KMS-11 (cell line): Measurements from ENCODE around the gene RAB11FIP3.
A peak's percentile ranks its signal among the peaks of the same experiment; 100 is the strongest.

Source experiments
- H2AFZ ChIP-seq: fragments of 200-600 bp; sonication (generic); 2 replicates; pipeline ENCODE4 v1.6.1; 2016; ENCODE audit warnings: antibody characterized with exemption, mixed run types, low read depth
- H3K27ac ChIP-seq: fragments of 200-600 bp; sonication (generic); 2 replicates; pipeline ENCODE4 v1.6.1; 2016; ENCODE audit warnings: mild to moderate bottlenecking, mixed run types
- H3K27me3 ChIP-seq: fragments of 200-600 bp; sonication (generic); 2 replicates; pipeline ENCODE4 v1.6.1; 2017; ENCODE audit warnings: mild to moderate bottlenecking, low read depth, mixed run types, moderate library complexity; ENCODE audit not compliant: insufficient read depth
- H3K36me3 ChIP-seq: fragments of 200-600 bp; sonication (generic); 2 replicates; pipeline ENCODE4 v1.6.1; 2017; ENCODE audit warnings: mild to moderate bottlenecking, mixed run types; ENCODE audit not compliant: insufficient read depth
- H3K4me1 ChIP-seq: fragments of 200-600 bp; sonication (generic); 2 replicates; pipeline ENCODE4 v1.6.1; 2016; ENCODE audit warnings: mild to moderate bottlenecking, low read depth, mixed run types; ENCODE audit not compliant: poor library complexity, severe bottlenecking
- H3K4me2 ChIP-seq: fragments of 200-600 bp; sonication (generic); 2 replicates; pipeline ENCODE4 v1.7.0; 2016; ENCODE audit warnings: mild to moderate bottlenecking, mixed run types
- H3K4me3 ChIP-seq: fragments of 200-600 bp; sonication (generic); IDR thresholded peaks from 2 replicates; pipeline ENCODE4 v1.6.1; 2017; ENCODE audit warnings: low read depth, low read length, mixed read lengths; ENCODE audit not compliant: insufficient read depth
- H3K79me2 ChIP-seq: fragments of 200-600 bp; sonication (generic); 2 replicates; pipeline ENCODE4 v1.6.1; 2016; ENCODE audit warnings: low read depth, mixed run types; ENCODE audit not compliant: insufficient read depth
- H3K9ac ChIP-seq: fragments of 200-600 bp; sonication (generic); 2 replicates; pipeline ENCODE4 v1.6.1; 2016; ENCODE audit warnings: mild to moderate bottlenecking, mixed run types
- H4K20me1 ChIP-seq: fragments of 200-600 bp; sonication (generic); 2 replicates; pipeline ENCODE4 v1.6.1; 2016; ENCODE audit warnings: mild to moderate bottlenecking, mixed run types; ENCODE audit not compliant: insufficient read depth
- TF ChIP-seq, protein P1 (sequence below): fragments of 200-600 bp; sonication (generic); conservative IDR thresholded peaks from 2 replicates; pipeline ENCODE4 v1.6.1; 2017; ENCODE audit warnings: low read depth, mild to moderate bottlenecking, antibody characterized with exemption, low read length, moderate library complexity, mixed read lengths

RAB11FIP3 gene

DNA sequence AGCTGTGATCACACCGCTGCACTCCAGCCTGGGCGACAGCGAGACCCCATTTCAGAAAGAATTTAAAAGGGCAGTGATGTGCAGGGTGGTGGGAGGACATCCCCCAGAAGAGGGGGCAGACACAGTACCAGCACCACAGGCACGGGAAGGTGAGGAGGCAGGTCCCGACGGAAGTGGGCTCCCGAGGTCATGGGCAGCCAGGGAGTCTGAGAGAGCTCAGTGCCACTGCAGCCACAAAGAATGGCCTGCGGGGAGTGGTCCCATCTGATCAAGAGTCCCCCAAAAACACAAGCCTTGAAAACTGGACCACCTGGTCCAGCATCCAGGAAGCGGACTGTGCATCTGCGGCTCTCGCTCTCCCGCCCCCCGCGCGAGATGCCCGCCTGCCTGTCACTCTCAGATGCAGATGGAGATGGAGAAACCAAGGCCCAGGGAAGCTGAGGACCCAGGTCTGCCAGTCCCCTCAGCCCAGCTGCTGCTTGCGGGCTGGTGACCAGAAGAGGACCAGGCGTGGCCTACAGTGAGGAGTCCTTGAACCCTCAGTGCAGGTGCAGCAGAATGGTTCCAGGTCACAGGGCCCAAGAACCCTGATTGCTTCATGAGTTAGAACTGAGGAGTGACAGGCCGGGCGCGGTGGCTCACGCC, 97.8 kb downstream of the RAB11FIP3 start:
- Histone ChIP-seq H3K9ac (no peak overlapping the region), H3K79me2 (peaks cover 18% of the 10 kb centered on the region)

DNA sequence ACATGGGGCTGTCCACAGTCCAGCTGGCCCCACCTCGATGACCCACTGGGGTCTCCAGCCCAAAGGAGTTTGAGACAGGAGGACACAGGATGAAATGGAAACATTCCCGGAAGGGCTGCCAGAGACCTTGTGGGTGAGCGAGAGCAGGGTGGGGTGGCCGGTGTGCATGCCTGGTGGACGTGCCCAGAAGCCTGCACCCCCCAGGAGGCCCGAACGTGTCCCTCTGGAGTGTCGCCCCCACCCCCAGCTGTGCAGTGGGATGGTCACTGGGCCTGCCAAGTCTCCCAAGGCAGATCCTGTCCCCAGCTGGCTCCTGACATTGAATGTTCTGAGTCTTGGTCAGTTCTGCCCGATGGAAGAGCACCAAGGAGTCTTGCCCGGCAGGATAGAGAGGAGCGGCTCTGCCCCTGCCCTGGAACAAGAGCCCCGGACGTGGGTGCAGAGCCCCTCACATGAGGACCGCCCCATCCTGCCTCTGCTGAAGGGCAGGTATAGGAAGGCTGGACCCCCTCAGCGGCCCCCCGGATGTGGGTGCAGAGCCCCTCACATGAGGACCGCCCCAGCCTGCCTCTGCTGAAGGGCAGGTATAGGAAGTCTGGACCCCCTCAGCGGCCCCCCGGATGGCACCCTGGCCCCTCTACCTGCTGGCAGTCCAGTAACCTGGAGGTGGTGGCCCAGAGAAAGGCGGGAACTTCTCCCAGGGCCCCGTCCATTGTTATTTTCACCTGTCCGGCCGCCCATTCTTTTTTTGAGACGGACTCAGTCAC, 99.0 kb downstream of the RAB11FIP3 start:
- no peak overlapping the region for H3K27ac ChIP-seq
- H3K4me3 ChIP-seq, result no peak overlapping the region
- no peak overlapping the region for H2AFZ ChIP-seq
- TF ChIP-seq, protein P1, sequence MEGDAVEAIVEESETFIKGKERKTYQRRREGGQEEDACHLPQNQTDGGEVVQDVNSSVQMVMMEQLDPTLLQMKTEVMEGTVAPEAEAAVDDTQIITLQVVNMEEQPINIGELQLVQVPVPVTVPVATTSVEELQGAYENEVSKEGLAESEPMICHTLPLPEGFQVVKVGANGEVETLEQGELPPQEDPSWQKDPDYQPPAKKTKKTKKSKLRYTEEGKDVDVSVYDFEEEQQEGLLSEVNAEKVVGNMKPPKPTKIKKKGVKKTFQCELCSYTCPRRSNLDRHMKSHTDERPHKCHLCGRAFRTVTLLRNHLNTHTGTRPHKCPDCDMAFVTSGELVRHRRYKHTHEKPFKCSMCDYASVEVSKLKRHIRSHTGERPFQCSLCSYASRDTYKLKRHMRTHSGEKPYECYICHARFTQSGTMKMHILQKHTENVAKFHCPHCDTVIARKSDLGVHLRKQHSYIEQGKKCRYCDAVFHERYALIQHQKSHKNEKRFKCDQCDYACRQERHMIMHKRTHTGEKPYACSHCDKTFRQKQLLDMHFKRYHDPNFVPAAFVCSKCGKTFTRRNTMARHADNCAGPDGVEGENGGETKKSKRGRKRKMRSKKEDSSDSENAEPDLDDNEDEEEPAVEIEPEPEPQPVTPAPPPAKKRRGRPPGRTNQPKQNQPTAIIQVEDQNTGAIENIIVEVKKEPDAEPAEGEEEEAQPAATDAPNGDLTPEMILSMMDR, result no peak
- H3K4me1 ChIP-seq, result peaks cover 16% of the 10 kb centered on the region
- H3K79me2 ChIP-seq, result peaks cover 30% of the 10 kb centered on the region
- no peaks in the 10 kb centered on the region for H3K36me3 ChIP-seq
- H3K9ac ChIP-seq, result no peak overlapping the region
- no peak overlapping the region; the same call in 1 of the 2 replicates for H3K4me2 ChIP-seq
- peaks cover 7% of the 10 kb centered on the region for H4K20me1 ChIP-seq
- no peaks in the 10 kb centered on the region for H3K27me3 ChIP-seq

More for the DNA sequence above, 97.8 kb downstream of the RAB11FIP3 start:
- Histone ChIP-seq H3K4me2 (no peak overlapping the region), H3K27ac (no peak overlapping the region), H3K36me3 (no peaks in the 10 kb centered on the region), H2AFZ (no peak overlapping the region), H3K4me1 (peaks cover 10% of the 10 kb centered on the region), H3K27me3 (no peaks in the 10 kb centered on the region), H3K4me3 (no peak overlapping the region), H4K20me1 (no peaks in the 10 kb centered on the region)
- TF ChIP-seq, protein P1, result no peak

DNA sequence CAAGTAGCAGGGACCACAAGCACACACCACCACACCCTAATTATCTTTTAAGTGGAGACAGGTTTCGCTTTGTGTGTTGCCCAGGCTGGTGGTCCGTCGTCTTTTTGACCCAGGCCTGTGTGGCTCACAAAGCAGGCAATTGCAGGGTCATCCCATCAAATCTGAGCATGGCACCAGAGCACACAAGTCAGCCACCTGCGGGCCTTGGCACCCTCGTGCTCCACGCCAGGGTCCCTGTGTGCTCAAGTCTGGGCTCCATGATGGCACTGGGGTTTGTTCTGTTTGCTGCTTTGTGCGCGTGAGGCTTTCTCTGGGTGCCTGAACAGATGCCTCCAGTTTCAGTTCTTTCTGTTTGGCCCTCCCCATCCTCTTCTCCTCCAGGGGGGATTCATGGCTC, 99.7 kb downstream of the RAB11FIP3 start:
- H3K4me2 ChIP-seq, result no peak overlapping the region; the same call in 1 of the 2 replicates
- no peak overlapping the region for H3K4me3 ChIP-seq
- TF ChIP-seq, protein P1, result no peak
- H3K9ac ChIP-seq, result no peak overlapping the region
- no peak overlapping the region for H3K27ac ChIP-seq
- H3K4me1 ChIP-seq, result peaks cover 22% of the 10 kb centered on the region
- H3K27me3 ChIP-seq, result no peaks in the 10 kb centered on the region
- H2AFZ ChIP-seq, result no peak overlapping the region
- peaks cover 37% of the 10 kb centered on the region for H3K79me2 ChIP-seq
- H3K36me3 ChIP-seq, result no peaks in the 10 kb centered on the region
- H4K20me1 ChIP-seq, result peaks cover 11% of the 10 kb centered on the region

DNA sequence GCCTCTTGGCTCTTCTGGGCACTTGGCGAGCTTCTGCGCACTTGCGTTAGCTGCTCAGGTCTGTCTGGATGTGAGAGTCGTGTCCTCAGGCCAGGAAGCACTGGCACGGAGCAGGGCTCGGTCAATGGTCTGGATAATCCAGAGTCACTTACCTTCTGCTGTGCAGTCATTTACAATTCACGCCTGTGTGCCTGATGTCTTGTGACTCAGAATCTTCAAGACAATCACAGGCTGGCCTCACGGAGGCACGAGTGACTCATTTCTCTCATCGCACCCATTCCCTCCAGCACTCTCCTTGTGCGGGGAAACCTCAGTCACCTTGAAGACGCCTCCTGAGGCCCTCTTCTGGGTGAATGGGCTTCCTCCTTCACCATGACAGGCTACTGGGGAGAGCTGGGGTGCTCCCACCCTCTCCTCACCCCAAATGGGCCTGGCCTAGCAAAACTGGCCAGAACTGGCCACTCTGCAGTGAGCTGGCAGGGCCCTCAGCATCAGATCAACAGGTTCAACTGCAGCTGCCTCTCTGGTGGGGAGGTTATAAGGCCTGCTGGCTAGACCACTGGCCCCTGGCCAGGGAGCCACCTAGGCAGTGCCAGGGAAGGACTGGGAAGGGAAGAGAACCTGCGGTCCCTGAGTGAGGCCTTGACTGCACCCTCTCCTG, 100.2 kb downstream of the RAB11FIP3 start:
- Histone ChIP-seq H4K20me1 (peaks cover 11% of the 10 kb centered on the region), H3K4me2 (peak overlapping the region; percentile 100), H3K36me3 (no peaks in the 10 kb centered on the region), H3K9ac (peak overlapping the region; percentile 90; the same call in 1 of the 2 replicates), H3K4me3 (no peak overlapping the region), H3K79me2 (peaks cover 42% of the 10 kb centered on the region), H3K27me3 (no peaks in the 10 kb centered on the region), H3K27ac (peak overlapping the region; percentile 88; the same call in 1 of the 2 replicates), H2AFZ (no peak overlapping the region), H3K4me1 (peaks cover 24% of the 10 kb centered on the region)
- TF ChIP-seq, protein P1, result no peak
